K562 (cell line): ENCODE results near the gene MARCKSL1. TPM values are rescaled to one million over a fixed set of nuclear protein-coding genes. Genes with fewer than 3 reads are reported as not detected.

Source experiments
- CBX1 ChIP-seq: sonication (generic); IDR thresholded peaks from 2 replicates; pipeline ENCODE4 v1.6.1; 2016; ENCODE audit warnings: antibody characterized with exemption, low read depth, mild to moderate bottlenecking
- CEBPB ChIP-seq: fragments of 450-650 bp; IDR thresholded peaks from 2 replicates; pipeline ENCODE4 v1.6.1; 2016; ENCODE audit warnings: missing genetic modification characterization, missing compliant biosample characterization
- CSDE1 ChIP-seq, 2 experiments: fragments of 450-650 bp; IDR thresholded peaks; 2 replicates each; pipeline ENCODE4 v1.6.1; 2016; ENCODE audit warnings: mild to moderate bottlenecking in 1 of 2
- DPF2 ChIP-seq: fragments of 450-650 bp; IDR thresholded peaks from 2 replicates; pipeline ENCODE4 v1.6.1; 2016
- GTF2F1 ChIP-seq: IDR thresholded peaks from 2 replicates; pipeline ENCODE4 v1.6.1; 2011; ENCODE audit warnings: low read depth, low read length, improper control_type of control experiment
- HMG20B ChIP-seq: fragments of 250-450 bp; sonication (Bioruptor Pico); IDR thresholded peaks from 2 replicates; pipeline ENCODE4 v1.5.0; 2021; ENCODE audit warnings: mild to moderate bottlenecking
- JUN ChIP-seq, 2 experiments: sonication (generic) in 1 of 2; formaldehyde crosslinking in 1 of 2; IDR thresholded peaks; 2 replicates each; pipeline versions ENCODE4 v1.6.1 to v1.8.0; 2012 to 2022; ENCODE audit warnings: borderline replicate concordance in 2 of 2, mild to moderate bottlenecking in 2 of 2, improper control_type of control experiment in 1 of 2, low read depth in 1 of 2, low read length in 1 of 2, missing genetic modification reagents in 1 of 2
- KAT8 ChIP-seq: fragments of 450-650 bp; IDR thresholded peaks from 2 replicates; pipeline ENCODE4 v1.6.1; 2016; ENCODE audit warnings: low read depth, mild to moderate bottlenecking
- NEUROD1 ChIP-seq: fragments of 150-350 bp; IDR thresholded peaks from 2 replicates; pipeline ENCODE4 v1.6.1; 2014; ENCODE audit warnings: borderline replicate concordance, low read length, low read depth; ENCODE audit not compliant: partially characterized antibody
- REST ChIP-seq, 2 experiments: fragments of 450-650 bp; formaldehyde crosslinking in 1 of 2; IDR thresholded peaks; 2 replicates each; pipeline versions ENCODE4 v1.4.0 to v1.6.1; 2014 to 2020; ENCODE audit warnings: mild to moderate bottlenecking in 2 of 2, borderline replicate concordance in 1 of 2, low read depth in 1 of 2
- TAL1 ChIP-seq: fragments of 450-650 bp; IDR thresholded peaks from 2 replicates; pipeline ENCODE4 v1.6.1; 2016; ENCODE audit warnings: mild to moderate bottlenecking
- ZBTB17 ChIP-seq: fragments of 450-650 bp; formaldehyde crosslinking; IDR thresholded peaks from 2 replicates; pipeline ENCODE4 v1.4.0; 2020; ENCODE audit warnings: mild to moderate bottlenecking
- ZBTB5 ChIP-seq: fragments of 450-650 bp; IDR thresholded peaks from 2 replicates; pipeline ENCODE4 v1.6.1; 2017; ENCODE audit warnings: antibody characterized with exemption
- ZNF239 ChIP-seq: fragments of 250-450 bp; sonication (Bioruptor Pico); IDR thresholded peaks from 2 replicates; pipeline ENCODE4 v1.4.0; 2020; ENCODE audit warnings: mild to moderate bottlenecking
- ZNF445 ChIP-seq: fragments of 250-450 bp; sonication (Bioruptor Pico); IDR thresholded peaks from 2 replicates; pipeline ENCODE4 v1.4.0; 2020; ENCODE audit warnings: low read depth, mild to moderate bottlenecking, moderate library complexity
- polyA plus RNA-seq, 8 experiments: library from polyadenylated mRNA; depleted of rRNA in 4 of 8; stranded (reverse) in 5 of 8; unstranded in 3 of 8; fragments of >200 nt; fragmentation: Nextera tagmentation in 2 of 8; fragmentation: Illumina TruSeq in 1 of 8; extraction: Ambion mirVana in 2 of 8; extraction: Trizol in 1 of 8; gene quantifications; 2 replicates each; pipeline versions ENCODE4 v1.2.1 to v1.2.3, GENCODE V29; 2011 to 2014; ENCODE audit warnings: inconsistent platforms in 1 of 8, missing spikeins in 1 of 8
- total RNA-seq, 7 experiments: library from RNA; depleted of rRNA in 6 of 7; stranded (reverse); fragments of >200 nt in 6 of 7; fragmentation: Illumina TruSeq in 2 of 7; extraction: Trizol in 2 of 7; gene quantifications; 2 replicates each; pipeline versions ENCODE4 v1.2.1 to v1.2.3, GENCODE V29; 2011 to 2021; ENCODE audit warnings: low replicate concordance in 1 of 7
- TF ChIP-seq, protein P1 (sequence below): fragments of 250-450 bp; sonication (Bioruptor Pico); IDR thresholded peaks from 2 replicates; pipeline ENCODE4 v1.8.0; 2022; ENCODE audit warnings: moderate library complexity, mild to moderate bottlenecking, inconsistent platforms
- TF ChIP-seq, protein P2 (sequence below): fragments of 450-650 bp; IDR thresholded peaks from 2 replicates; pipeline ENCODE4 v1.6.1; 2016

The MARCKSL1 gene
- total and polyA plus RNA-seq, 9 of the 15 experiments (the other 6 are each of a cell fraction or from before 2014, with no cell fraction given) = 14.7 to 325 (median 155) TPM

DNA sequence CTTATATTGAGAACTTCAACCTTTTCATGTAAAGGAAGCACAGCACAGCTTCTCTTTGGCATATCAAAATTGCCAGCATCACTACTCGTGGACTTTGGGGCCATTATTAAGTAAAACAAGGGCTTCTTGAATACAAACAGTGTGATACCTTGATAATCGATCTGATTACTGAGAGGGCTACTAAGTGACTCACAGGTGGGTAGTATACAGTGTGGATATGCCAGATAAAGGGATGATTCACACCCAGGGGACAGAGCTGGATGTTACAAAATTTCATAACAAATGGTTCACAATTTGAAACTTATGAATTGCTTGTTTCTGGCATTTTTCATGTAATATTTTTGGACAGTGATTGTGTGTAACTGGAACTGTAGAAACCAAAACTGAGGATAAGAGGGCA lies 28.7 kb downstream of the MARCKSL1 start (continued):
- TF ChIP-seq REST (IDR thresholded peaks at IDR 0.05; ENCODE audit: borderline replicate concordance) (no peak; the same call in 1 of the 2 replicates), REST (CRISPR knock-in tag; IDR thresholded peaks at IDR 0.05; ENCODE audit: low read depth) (no peak), ZBTB5 (no peak), JUN (IDR thresholded peaks at IDR 0.05; ENCODE audit: borderline replicate concordance, low read depth, low read length) (peak; percentile 96), JUN (CRISPR knock-in tag; IDR thresholded peaks at IDR 0.05; ENCODE audit: borderline replicate concordance) (no peak), CSDE1 (IDR thresholded peaks at IDR 0.05) (no peak), ZBTB17 (CRISPR knock-in tag) (no peak), CEBPB (tag) (peak; percentile 48), KAT8 (no peak), ZNF445 (CRISPR knock-in tag) (no peak), TAL1 (peak; percentile 69), DPF2 (peak; percentile 97), HMG20B (no peak), CBX1 (no peak), ZNF239 (CRISPR knock-in tag) (no peak), GTF2F1 (no peak), NEUROD1 (peak; percentile 77)
- TF ChIP-seq, protein P1, sequence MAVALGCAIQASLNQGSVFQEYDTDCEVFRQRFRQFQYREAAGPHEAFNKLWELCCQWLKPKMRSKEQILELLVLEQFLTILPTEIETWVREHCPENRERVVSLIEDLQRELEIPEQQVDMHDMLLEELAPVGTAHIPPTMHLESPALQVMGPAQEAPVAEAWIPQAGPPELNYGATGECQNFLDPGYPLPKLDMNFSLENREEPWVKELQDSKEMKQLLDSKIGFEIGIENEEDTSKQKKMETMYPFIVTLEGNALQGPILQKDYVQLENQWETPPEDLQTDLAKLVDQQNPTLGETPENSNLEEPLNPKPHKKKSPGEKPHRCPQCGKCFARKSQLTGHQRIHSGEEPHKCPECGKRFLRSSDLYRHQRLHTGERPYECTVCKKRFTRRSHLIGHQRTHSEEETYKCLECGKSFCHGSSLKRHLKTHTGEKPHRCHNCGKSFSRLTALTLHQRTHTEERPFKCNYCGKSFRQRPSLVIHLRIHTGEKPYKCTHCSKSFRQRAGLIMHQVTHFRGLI (CRISPR knock-in tag) = no peak
- TF ChIP-seq, protein P2, sequence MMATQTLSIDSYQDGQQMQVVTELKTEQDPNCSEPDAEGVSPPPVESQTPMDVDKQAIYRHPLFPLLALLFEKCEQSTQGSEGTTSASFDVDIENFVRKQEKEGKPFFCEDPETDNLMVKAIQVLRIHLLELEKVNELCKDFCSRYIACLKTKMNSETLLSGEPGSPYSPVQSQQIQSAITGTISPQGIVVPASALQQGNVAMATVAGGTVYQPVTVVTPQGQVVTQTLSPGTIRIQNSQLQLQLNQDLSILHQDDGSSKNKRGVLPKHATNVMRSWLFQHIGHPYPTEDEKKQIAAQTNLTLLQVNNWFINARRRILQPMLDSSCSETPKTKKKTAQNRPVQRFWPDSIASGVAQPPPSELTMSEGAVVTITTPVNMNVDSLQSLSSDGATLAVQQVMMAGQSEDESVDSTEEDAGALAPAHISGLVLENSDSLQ = 0 out of 2 replicates have a peak, but pooled peaks have one; percentile 12
